Tongue (tissue), 2 donors: ENCODE data around the gene ARAP2. TPM values are rescaled to one million over a fixed set of nuclear protein-coding genes. Genes with fewer than 3 reads are reported as not detected.
A peak's percentile ranks its signal among the peaks of the same experiment; 100 is the strongest.

Experiments
- DNase-seq: peaks from one replicate; pipeline ENCODE4 v3.0.0-alpha.2; 2015
- total RNA-seq: library from RNA; depleted of rRNA; stranded (reverse); fragments of >200 nt; gene quantifications from one replicate; pipeline ENCODE4 v1.2.3, GENCODE V29; 2014

ARAP2 gene
- total RNA-seq, 1 donor from 2014 or later = 41.1 TPM

DNA sequence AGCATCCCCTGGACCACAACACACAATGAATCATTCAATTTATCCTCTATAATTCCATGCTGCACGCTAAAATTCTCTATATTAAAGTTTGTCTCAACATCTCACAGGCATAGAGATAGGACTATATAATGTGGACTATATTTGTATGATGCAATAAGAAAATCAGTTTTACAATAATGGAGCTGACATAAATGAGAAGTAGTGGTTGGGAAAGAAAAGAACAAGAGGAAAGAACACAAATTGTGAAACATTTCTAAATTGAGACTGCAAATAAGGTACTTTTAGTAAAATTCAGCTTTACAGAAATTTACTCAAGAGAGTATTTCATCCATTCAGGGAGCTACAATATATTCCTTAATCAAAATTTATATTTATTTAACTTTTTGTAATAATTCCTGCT is 120.4 kb downstream of the ARAP2 start:
- DNase-seq = no peak

DNA sequence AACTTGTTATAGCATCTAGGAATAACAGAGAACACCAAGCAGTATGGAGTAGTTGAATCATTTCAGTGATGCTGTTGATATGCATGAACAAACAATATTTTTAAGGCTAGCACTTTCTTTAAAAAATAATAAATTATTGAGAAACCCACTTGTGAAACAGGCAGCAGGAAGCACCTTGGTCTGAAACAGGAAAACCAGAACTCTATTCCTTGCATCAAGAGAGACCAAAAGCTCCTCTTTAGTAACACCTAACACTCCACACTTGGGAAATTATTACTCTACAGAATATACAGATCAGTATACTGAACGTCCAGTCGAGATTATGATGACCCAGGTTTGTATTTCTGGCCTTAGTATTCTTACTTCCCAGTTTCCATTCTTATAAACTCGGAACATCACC is 129.0 kb downstream of the ARAP2 start:
- DNase-seq = no peak

DNA sequence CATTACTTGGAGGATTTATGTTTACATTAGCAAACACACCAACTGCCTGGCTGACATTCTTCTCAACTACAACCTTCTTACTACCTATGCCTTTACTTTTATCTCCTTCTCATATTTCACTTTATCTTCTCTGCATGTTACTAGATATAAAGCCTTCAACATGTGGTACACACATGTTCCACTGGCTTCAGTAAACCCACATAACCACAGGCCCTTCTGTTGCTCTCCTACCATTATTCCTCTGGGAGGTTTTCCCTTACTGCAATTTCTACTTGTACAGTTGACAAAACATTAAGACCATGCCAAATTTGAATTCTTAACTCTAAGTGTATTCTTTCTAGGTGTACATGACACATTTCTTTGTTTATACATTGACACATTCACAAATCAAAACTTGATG is 133.1 kb downstream of the ARAP2 start:
- peak; percentile 2 for DNase-seq

DNA sequence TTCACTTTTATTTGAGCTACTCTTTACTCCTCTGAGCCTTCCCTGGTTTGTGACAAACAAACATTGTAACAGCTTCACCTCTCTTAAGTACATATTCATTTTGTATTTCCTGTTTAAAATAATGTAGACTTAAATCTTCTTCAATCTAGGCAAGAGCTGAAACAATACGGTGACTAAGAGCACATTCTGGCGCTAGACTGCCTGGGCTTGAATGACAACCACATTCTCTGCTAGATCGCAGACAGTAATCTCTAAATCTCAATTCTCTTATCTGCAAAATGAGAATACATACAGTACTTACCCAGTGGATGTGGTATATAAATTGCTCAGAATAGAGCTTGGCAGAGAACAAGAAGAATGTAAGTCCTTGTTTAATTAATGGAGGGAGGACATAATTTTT is 144.8 kb downstream of the ARAP2 start:
- no peak for DNase-seq

DNA sequence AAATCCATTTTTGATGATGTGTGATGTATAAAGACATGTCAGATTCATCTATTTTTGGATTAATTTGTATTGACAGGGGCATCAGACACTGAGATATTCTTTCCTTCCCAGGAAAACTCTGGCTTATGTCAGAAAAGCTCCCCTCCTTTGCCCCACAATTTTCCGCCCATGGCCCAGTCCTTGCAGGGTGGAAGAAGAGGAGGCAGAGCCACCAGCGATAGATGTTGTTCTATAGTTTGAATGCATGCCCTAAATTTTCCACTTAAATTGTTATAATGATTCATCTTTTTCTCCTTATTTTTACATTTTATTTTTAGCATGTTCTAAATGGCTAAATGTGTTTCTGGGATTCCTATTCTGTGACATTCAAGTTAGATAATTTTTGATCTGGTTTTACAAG is 149.3 kb downstream of the ARAP2 start:
- no peak for DNase-seq

DNA sequence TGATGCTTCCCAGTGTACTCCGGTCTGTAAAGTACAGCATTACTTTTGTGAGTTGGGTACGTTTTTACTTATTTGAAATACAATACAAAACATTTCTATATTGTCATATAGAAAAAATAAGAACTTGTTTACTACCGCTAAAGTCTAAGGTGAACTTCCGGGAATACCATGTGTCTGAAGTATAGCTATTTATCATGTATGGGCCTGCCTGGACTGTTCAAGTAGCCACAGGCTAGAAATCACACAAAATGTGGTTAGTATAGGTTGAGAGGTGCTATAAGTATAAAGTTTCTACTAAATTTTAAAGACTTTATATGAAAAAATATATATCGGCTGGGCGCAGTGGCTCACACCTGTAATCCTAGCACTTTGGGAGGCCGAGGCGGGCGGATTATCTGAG is 152.3 kb downstream of the ARAP2 start:
- DNase-seq = no peak

DNA sequence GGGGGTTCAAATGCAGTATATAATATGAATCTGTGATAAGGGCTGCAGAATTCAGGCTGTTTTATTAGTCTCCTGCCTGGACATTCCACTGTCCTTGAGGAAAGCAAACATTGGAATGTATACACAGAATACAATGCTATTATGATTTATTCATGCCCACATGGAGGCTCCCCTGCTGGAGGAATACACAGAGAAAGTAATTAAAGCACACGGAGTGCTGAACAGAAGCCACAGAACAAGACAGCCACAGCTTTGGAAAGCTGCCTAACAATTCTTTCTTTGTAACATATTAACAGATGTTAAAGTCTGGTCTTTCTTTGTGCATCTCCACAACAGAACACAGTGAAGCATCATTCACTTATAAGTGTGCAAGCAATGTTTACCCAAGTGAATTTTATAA is 155.8 kb downstream of the ARAP2 start:
- DNase-seq = peak; percentile 15

DNA sequence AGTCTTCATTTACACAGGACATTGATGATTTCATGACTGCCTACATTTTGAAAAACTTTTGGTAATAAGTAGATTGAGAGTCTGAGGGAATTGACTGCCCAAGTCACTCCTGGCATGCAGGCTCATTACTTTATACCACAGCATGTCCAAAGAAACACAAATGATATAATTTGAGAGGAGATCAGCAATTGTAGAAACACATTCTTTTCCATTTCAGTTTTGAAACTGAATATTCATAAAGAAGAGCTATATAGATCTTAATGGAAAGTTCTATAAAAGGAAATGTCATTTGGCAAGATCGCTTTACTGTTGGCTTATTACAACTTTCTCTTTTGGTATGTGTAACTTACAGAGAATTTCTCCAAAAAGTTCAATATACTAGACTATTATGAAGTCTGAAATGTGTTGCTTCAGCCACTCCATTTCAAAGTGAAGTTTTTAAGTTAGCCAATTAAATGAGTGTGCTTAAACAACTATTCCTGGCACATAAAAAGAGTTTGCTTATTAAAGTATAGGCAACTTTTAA is 158.0 kb downstream of the ARAP2 start:
- DNase-seq = no peak

DNA sequence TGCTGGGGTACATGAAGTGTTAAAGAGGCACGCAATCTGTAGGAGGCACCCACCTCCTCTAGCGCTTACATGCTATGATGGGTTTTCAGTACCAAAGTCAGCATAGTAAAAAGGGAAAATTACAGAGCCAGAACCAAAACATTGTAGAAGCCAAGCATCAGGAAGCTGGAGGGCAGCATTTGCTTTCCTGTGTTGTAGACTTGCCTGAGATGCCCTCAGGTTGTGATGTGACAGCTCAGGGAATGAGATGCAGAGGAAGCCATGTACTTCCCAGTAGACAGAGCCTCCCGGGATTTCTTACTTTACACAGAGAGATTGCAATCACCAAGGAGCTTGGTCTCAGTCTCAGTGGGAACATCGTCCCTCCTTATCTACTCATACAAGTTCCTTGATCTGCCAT is 161.5 kb downstream of the ARAP2 start:
- DNase-seq = no peak

DNA sequence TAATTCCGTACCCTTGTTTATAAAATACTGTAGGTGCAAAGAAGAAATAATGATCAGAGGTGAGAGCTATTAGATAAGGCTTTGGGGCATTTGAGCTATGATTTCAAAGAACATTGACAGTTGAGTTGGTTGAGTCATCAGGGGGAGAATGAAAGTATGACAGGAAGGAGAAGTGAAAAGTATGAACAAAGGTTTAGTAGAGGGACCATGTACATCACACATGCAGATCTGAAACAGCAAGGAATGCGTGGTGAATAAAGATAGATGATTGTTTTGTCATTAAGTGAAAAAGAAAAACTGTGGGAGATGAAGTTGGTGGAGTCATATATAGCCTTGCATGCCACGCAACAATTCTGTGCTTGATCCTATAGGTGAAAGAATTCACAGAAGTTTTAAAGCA is 163.1 kb downstream of the ARAP2 start:
- no peak for DNase-seq

DNA sequence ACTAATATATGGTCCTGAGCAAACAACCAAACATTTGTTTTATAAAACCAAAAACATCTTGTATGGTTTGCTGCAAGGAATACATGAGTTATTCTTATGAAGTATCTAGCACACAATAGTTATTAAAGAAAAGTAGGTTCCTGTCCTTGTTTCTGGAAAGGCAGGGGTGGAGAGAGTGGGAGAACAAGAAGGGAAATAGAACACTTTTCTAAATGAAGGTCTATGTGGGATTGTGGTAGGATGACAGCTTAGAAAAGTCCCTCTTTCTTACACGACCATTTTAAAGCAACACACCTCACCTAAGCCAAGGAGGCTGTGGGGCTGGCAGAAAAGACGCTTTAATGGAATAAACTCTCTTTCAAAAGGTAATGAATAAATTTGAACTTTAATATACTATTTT is 164.6 kb downstream of the ARAP2 start:
- no peak for DNase-seq

DNA sequence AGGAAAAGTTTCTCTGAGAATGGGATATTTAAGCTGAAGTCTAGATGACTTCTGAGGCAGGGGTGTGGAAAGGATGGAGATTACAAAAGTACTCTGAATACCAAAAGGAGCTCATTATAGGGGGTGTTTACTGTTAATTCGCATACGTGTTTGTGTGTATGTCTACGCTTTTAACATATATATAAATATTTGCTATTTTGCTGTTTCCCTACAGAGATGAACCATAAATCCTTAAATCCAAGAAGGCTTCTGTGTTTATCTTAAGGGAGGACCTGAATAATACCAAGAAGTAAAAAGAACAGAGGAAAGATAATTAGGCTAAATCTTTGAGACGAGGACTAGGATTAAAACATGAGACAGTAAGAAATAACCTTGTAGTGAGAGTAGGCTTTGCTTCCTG is 166.0 kb downstream of the ARAP2 start:
- no peak for DNase-seq

DNA sequence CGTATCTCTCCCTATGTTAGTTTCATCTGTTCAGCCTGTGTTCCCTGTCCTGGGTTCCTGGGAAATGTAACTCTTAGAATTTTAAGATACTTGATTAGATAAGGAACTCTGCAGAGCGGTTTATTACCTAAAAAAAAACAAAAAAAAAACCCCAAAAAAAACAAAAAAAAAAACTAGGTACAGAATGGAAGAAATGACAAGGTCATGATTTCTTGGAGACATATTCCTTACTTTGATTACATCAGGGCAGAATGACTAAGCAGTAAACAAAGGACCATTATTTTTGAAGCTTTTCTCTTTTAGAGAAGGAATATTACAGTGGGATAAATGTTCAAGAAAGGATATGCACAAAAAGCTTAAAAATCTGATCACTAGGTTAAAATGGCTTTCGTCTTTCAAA is 171.8 kb downstream of the ARAP2 start:
- no peak for DNase-seq

DNA sequence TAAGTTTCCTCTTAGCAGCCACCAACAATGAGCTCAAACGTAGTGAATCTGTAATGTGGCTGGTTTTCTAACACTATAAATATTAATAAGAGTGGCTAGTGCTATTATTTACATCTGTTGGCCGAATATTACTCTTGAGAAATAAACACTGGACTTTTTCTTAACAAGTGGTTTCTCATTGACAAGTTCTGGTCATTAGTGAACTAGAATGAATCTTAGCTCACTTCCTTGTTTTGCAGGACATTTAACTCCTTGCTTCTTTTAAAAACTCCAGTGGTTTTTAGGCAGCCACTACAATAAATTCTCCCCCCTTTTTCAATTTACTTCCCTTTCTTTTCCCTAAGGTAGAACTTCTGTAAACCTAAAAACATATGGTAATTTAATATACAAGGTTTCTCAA is 177.2 kb downstream of the ARAP2 start:
- DNase-seq = no peak

DNA sequence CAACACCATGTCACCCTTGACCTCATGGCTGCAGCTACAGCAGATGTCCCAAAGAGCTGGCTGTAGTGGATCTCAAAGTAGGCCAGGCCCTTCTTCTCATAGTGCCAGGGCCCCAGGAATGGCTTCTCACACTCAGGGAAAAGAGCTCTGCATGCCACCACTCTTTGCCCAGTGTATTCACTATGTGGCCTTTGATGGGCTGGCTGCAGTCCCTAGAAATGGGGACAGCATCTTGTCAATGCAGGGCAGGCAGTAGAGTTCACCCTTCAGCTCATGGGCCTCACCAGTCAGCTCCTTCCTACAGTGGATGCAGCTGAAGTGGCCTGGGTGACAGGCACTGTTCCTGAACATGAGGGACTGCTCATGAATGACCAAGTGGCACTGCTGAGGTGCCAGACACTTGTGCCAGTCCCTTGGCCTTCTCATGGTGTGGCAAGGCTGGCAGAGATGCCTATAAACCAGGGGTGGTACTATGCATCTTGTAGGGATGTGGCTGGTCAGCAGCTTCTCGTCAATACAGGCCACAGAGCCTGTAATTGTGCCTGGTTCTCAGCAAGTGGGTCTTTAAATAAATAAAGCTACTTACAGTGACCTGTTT is 178.9 kb downstream of the ARAP2 start:
- DNase-seq = no peak

DNA sequence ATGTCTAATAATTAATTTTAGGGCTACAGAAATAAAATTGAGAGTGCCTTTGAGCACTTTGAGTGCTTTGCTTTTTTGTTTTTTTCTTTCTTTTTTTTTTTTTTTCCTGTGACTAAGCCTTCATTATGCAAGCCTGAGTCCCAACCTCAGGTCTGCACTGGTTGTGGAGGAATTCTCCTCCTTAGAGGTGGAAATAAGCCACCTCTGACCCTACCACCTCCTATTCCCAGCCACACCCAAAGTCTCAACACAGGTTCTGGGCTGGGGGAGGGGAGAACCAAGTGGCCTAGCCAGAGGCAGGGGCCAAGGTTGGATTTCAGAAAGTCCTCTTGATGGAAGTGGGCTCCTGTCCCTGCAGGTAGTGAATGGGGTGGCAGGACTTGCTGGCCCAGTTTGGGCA is 180.2 kb downstream of the ARAP2 start:
- no peak for DNase-seq

DNA sequence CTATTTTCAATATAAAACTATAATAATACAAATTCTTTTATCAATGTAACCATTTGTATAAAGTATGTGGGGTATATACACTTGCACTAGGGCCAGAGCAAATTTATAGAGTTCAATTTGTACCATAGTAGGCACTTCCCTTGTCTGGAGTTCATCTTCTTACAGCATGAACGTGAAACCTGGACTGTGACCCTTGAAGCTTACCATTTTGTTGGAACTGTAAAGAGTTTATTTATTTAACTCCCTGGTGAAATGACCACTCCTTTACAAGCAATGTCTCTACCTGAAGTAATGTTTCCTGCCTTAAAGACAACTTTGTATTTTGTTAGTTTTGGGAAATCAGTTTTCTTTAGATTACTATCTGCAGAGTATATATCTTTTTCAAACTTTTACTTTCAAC is 188.2 kb downstream of the ARAP2 start:
- no peak for DNase-seq

DNA sequence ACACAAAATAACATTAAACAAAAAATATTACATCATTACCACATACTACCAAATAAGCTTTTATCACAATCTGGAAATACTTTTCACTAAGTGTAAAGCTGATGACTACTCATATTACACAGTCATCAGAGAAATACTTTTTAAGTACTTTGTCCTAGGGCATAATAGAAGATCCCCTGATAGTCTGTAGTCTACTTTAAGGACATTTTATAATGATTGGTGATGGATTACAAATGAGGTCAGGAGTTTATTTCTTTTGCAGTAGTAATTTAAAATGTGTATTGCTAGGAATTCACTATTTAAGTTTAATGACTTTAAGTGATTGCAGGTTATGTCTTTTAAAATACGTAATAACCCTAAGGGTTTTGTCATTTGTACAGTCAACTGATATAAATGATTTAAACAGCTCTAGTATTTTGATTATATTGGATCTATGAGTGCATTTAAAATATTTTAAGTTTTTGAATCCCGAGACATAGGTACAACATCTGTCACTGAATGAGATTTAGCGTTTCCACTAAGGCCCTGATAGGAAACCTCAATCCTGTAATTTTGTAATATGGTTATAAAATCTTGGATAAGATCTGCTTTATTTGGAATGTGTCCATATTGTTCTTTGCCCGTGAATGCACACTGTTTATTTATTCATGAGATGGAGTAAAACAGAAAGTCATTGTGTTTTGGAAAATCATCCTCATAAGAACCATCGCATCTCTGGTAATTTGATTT is 189.5 kb downstream of the ARAP2 start:
- DNase-seq = peak; percentile 43

DNA sequence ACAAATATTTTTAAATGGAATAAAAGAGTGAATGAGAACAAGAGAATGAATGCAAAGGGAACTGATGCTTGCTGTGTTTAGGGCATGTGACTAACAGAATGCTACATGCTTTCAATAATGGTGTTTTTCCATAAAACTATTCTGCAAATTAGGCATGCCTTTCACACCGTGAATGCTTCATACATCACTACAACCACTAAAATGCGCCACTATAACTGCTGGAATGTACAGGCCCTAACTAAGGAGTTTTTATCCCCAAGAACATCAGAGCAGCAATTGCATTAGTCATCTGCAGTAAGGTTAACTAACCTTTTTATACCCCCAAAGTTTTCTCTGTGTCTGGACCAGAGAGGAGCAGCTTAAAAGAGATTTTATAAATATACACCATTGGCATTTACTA is 190.4 kb downstream of the ARAP2 start:
- no peak for DNase-seq

DNA sequence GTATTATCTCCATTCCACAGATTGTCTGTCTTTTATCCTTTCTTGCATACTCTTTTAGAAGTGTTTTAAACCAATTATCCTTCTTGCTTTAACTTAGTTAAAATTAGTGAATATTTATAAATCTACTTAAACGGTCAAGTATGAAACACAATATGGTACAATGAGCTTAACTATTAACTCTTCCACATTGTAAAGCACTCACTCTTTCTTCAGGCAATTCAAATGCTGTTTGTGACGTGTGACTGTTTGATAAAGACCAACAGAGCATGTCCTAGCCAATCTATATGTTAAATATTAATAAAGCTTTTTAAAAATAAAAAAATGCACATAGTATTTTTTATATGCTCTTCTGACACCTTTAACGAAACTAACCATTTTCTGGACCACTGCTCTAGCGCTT is 192.7 kb downstream of the ARAP2 start:
- DNase-seq = no peak

DNA sequence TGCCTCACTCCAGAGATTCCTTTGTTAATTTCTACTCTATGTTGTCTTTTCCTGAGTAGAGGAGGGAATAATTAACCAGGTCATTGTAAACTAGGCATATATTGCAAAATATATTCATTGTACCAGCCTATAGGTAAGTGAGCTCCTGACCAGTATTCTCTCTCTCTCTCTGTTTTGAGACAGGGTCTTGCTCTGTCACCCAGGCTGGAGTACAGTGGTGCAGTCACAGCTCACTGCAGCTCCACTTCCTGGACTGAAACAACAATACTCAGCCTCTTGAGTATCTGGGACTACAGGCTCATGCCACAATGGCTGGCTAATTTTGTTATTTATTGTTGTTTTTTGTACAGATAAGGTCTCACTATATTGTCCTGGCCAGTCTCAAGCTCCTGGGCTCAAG is 198.3 kb downstream of the ARAP2 start:
- DNase-seq = no peak

DNA sequence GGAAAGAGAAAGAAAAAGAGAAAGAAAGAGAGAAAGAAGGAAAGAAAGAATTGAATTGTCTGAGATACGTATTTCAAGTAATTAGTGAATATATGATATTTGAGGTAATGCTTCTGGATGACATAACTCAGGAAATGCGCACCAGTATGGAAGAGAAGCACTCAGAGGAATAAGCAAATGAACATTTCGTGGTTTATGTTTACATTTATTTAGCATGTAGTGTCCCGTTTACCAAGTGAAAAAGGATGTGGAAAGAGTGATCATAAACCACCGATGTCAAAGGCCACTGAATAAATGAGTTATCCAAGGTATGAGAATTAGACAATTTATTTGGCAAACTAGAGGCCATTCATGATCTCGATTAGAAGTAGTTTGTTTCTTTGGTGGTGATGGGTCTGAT is 200.4 kb downstream of the ARAP2 start:
- no peak for DNase-seq

DNA sequence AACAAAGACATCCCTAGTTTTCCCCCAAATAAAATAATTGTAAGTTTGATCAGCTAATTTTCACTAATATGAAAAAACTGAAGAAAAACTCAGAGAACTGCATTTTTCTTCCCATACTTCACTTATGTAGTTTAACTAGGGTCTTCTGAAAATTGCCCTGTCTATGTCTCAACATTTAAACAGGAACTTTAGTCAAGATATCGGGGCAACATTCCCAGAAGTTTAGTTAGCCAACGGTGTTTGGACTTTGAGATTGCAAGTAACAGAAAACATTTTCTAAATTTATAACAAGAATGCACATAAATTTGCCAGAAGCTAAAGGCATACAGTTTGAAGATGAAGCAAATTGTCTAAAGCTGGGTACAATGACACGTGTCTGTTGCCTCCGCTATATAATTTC is 201.1 kb downstream of the ARAP2 start:
- no peak for DNase-seq
